ENCODE data around the gene FBXO38.

FBXO38 gene

GRCh38 chr5:148443998-148444397 is 60.2 kb downstream of the FBXO38 start (continued):
- TF ChIP-seq TSHZ1 (tag by site-specific recombination; IDR thresholded peaks at IDR 0.05; ENCODE audit: borderline replicate concordance) (no peak), ELK4 (IDR thresholded peaks at IDR 0.05; ENCODE audit: borderline replicate concordance, low read depth, low read length) (no peak)

GRCh38 chr5:148445578-148445977 is 61.8 kb downstream of the FBXO38 start:
- peaks cover 22 to 27% of the 10 kb centered on the region in 2 experiments for H3K36me3 ChIP-seq (ENCODE audit: control insufficient read depth in 2 of 2, insufficient read depth in 1 of 2, low read length in 2 of 2)
- TF ChIP-seq ZNF514 (tag by site-specific recombination; IDR thresholded peaks at IDR 0.05) (no peak), ZNF391 (tag by site-specific recombination; IDR thresholded peaks at IDR 0.05; ENCODE audit: borderline replicate concordance, low read depth) (no peak), GFI1B (tag by site-specific recombination; IDR thresholded peaks at IDR 0.05) (no peak), ZNF18 (tag by site-specific recombination; IDR thresholded peaks at IDR 0.05) (no peak), OSR2 (tag by site-specific recombination; IDR thresholded peaks at IDR 0.05) (no peak)
- ChIA-PET CTCF (interaction anchor here (0.6 to 12.3 kb wide), 9 partner anchors 9 to 818 kb away, joined by 3 to 277 read pairs (median 5); no protein-coding TSS in a partner anchor), POLR2A (interaction anchor here (1.7 kb wide), 1 partner anchor 285 kb away, joined by 5 read pairs; no protein-coding TSS in a partner anchor)
- no peak overlapping the region for H3K4me3 ChIP-seq (ENCODE audit: low read depth, low read length)
- H3K27ac ChIP-seq (ENCODE audit: extremely low read depth, low read depth, low read length), result no peak overlapping the region
- no peaks in the 10 kb centered on the region for H3K4me1 ChIP-seq (ENCODE audit: control insufficient read depth, insufficient read depth, low read length)
- H3K9me3 ChIP-seq (ENCODE audit: control insufficient read depth, insufficient read depth, low read depth, low read length), result no peaks in the 10 kb centered on the region

GRCh38 chr5:148446611-148447010 is 62.9 kb downstream of the FBXO38 start:
- POLR2A ChIA-PET, result no interaction called here
- H3K9me3 ChIP-seq (ENCODE audit: control insufficient read depth, insufficient read depth, low read depth, low read length), result no peaks in the 10 kb centered on the region
- CTCF ChIA-PET, result interaction anchor here (0.7 to 12.3 kb wide), 2 partner anchors 140 to 284 kb away, joined by 3 to 277 read pairs; no protein-coding TSS in a partner anchor
- H3K27ac ChIP-seq (ENCODE audit: extremely low read depth, low read depth, low read length), result no peak overlapping the region
- H3K4me1 ChIP-seq (ENCODE audit: control insufficient read depth, insufficient read depth, low read length), result no peaks in the 10 kb centered on the region
- peaks cover 15 to 18% of the 10 kb centered on the region in 2 experiments for H3K36me3 ChIP-seq (ENCODE audit: control insufficient read depth in 2 of 2, insufficient read depth in 1 of 2, low read length in 2 of 2)
- H3K4me3 ChIP-seq (ENCODE audit: low read depth, low read length), result no peak overlapping the region
- TF ChIP-seq ZNF214 (tag by site-specific recombination; IDR thresholded peaks at IDR 0.05; ENCODE audit: borderline replicate concordance) (no peak), ZNF777 (tag by site-specific recombination; IDR thresholded peaks at IDR 0.05; ENCODE audit: borderline replicate concordance) (no peak), ZNF155 (tag by site-specific recombination; IDR thresholded peaks at IDR 0.05) (no peak), ZNF138 (tag by site-specific recombination; IDR thresholded peaks at IDR 0.05; ENCODE audit: borderline replicate concordance) (no peak), ZNF449 (tag by site-specific recombination; IDR thresholded peaks at IDR 0.05) (no peak), ZNF664 (tag by site-specific recombination; IDR thresholded peaks at IDR 0.05) (no peak), HOXD13 (CRISPR knock-in tag; IDR thresholded peaks at IDR 0.05; ENCODE audit: borderline replicate concordance) (no peak), ZNF398 (tag by site-specific recombination; IDR thresholded peaks at IDR 0.05) (no peak), ZBTB7A (tag by site-specific recombination; IDR thresholded peaks at IDR 0.05; ENCODE audit: low read depth) (no peak), ZFP3 (tag by site-specific recombination; IDR thresholded peaks at IDR 0.05; ENCODE audit: low read depth) (no peak), ZNF704 (tag by site-specific recombination; IDR thresholded peaks at IDR 0.05) (no peak), ZNF544 (tag by site-specific recombination; IDR thresholded peaks at IDR 0.05) (no peak)
